GM13977 (cell line): ENCODE results near the gene COL17A1.
A peak's percentile ranks its signal among the peaks of the same experiment; 100 is the strongest.

Experiments
- DNase-seq: peaks from one replicate; pipeline ENCODE4 v3.0.0; 2012; ENCODE audit warnings: low spot score
- CTCF ChIP-seq: IDR thresholded peaks from 2 replicates; pipeline ENCODE4 v1.5.1; 2012; ENCODE audit warnings: mild to moderate bottlenecking, control low read depth; ENCODE audit not compliant: insufficient read depth; ENCODE audit errors: extremely low read depth, missing control alignments
- in situ Hi-C: fragments of 300-500 bp; cut with MboI; formaldehyde crosslinking; loops from one replicate; pipeline ENCODE4 v1.12.0; 2022; ENCODE audit warnings: low sequenced_read_pairs, low pct_unique_long_range_greater_than_20kb, mixed read lengths, inconsistent platforms; ENCODE audit not compliant: unreplicated experiment

The COL17A1 gene

GRCh38 chr10:104088239-104088638, 2.6 kb upstream of the COL17A1 start:
- no peak for TF ChIP-seq CTCF
- in situ Hi-C loops: no loop called here
- no peak for DNase-seq

GRCh38 chr10:104084482-104085142, 1.1 kb downstream of the COL17A1 start:
- no peak for DNase-seq
- in situ Hi-C loops: no loop called here
- no peak for TF ChIP-seq CTCF

- in situ Hi-C loops: no loop called here
- TF ChIP-seq CTCF: no peak
- no peak for DNase-seq
Observed at GRCh38 chr10:104081998-104082397, 3.7 kb downstream of the COL17A1 start.

GRCh38 chr10:104080762-104081161, 4.9 kb downstream of the COL17A1 start:
- peak; percentile 52 for TF ChIP-seq CTCF
- in situ Hi-C loops: no loop called here
- DNase-seq: no peak

GRCh38 chr10:104077663-104078151, 8.0 kb downstream of the COL17A1 start:
- in situ Hi-C loops: no loop called here
- DNase-seq: no peak
- no peak for TF ChIP-seq CTCF

- in situ Hi-C loops: no loop called here
- DNase-seq: no peak
- TF ChIP-seq CTCF: no peak
Observed at GRCh38 chr10:104077247-104077646, 8.4 kb downstream of the COL17A1 start.
